SU-DHL-6 (cell line): ENCODE data around the gene LDHAL6A.

Experiments
- H2AFZ ChIP-seq: fragments of 200-600 bp; sonication (generic); 2 replicates; pipeline ENCODE4 v1.6.1; 2014; ENCODE audit warnings: low read depth, mild to moderate bottlenecking, moderate library complexity, mixed read lengths, antibody characterized with exemption, low read length; ENCODE audit not compliant: severe bottlenecking
- H3F3A ChIP-seq: fragments of 200-600 bp; shearing (Covaris generic); 2 replicates; pipeline ENCODE4 v1.6.0; 2016; ENCODE audit warnings: antibody characterized with exemption, mild to moderate bottlenecking; ENCODE audit not compliant: insufficient read depth
- H3K27ac ChIP-seq: fragments of 200-600 bp; sonication (generic); 2 replicates; pipeline ENCODE4 v1.5.1; 2016; ENCODE audit warnings: low read depth, mild to moderate bottlenecking, low read length, moderate library complexity, mixed read lengths
- H3K27me3 ChIP-seq: fragments of 200-600 bp; sonication (generic), shearing (Covaris generic); 2 replicates; pipeline ENCODE4 v1.6.0; 2014; ENCODE audit warnings: mild to moderate bottlenecking, low read length
- H3K36me3 ChIP-seq: fragments of 200-600 bp; sonication (generic); 2 replicates; pipeline ENCODE4 v1.6.1; 2014; ENCODE audit warnings: mild to moderate bottlenecking, low read length, mixed read lengths
- H3K4me2 ChIP-seq: fragments of 300-600, 200-600 bp; shearing (Covaris generic), sonication (generic); 2 replicates; pipeline ENCODE4 v1.6.0; 2014; ENCODE audit warnings: low read length, low read depth, mild to moderate bottlenecking; ENCODE audit not compliant: poor library complexity, severe bottlenecking
- H3K4me3 ChIP-seq: fragments of 200-600 bp; sonication (generic); 2 replicates; pipeline ENCODE4 v1.5.1; 2014; ENCODE audit warnings: antibody characterized with exemption, low read length, mild to moderate bottlenecking, mixed read lengths; ENCODE audit not compliant: insufficient read depth, poor library complexity, severe bottlenecking
- H3K79me2 ChIP-seq: fragments of 200-600 bp; sonication (generic); 2 replicates; pipeline ENCODE4 v1.6.1; 2014; ENCODE audit warnings: mild to moderate bottlenecking, low read length, moderate library complexity; ENCODE audit not compliant: insufficient read depth
- H3K9ac ChIP-seq: fragments of 200-600 bp; sonication (generic); 2 replicates; pipeline ENCODE4 v1.7.0; 2014; ENCODE audit warnings: mild to moderate bottlenecking, low read length
- H3K9me2 ChIP-seq: fragments of 200-600 bp; sonication (generic); replicated peaks from 2 replicates; pipeline ENCODE4 v1.6.1; 2014; ENCODE audit warnings: low read length; ENCODE audit not compliant: insufficient read depth
- H3K9me3 ChIP-seq: fragments of 200-600 bp; sonication (generic); 2 replicates; pipeline ENCODE4 v1.6.1; 2014; ENCODE audit warnings: low read length, mixed read lengths; ENCODE audit not compliant: insufficient read depth
- H4K20me1 ChIP-seq: fragments of 200-600 bp; sonication (generic); 2 replicates; pipeline ENCODE4 v1.6.1; 2014; ENCODE audit warnings: low read depth, mild to moderate bottlenecking, antibody characterized with exemption, low read length, moderate library complexity, mixed read lengths
- CTCF ChIP-seq: fragments of 200-600 bp; sonication (generic); IDR thresholded peaks from one replicate; pipeline ENCODE4 v1.5.1; 2017; ENCODE audit warnings: antibody characterized with exemption, mild to moderate bottlenecking, low read length, moderate library complexity; ENCODE audit not compliant: insufficient read depth, poor library complexity, severe bottlenecking
- EZH2phosphoT487 ChIP-seq: fragments of 200-600 bp; sonication (generic), shearing (Covaris generic); conservative IDR thresholded peaks from 2 replicates; pipeline ENCODE4 v1.6.1; 2018; ENCODE audit warnings: mild to moderate bottlenecking, antibody characterized with exemption, low read length, moderate library complexity, mixed read lengths

The LDHAL6A gene

GRCh38 chr11:18468059-18468458 is 12.4 kb downstream of the LDHAL6A start:
- H3K4me3 ChIP-seq = no peak overlapping the region
- H4K20me1 ChIP-seq = no peaks in the 10 kb centered on the region
- H3K27ac ChIP-seq = no peak overlapping the region
- no peaks in the 10 kb centered on the region for H3K27me3 ChIP-seq
- H3K36me3 ChIP-seq = no peaks in the 10 kb centered on the region; the same call in 1 of the 2 replicates
- H3K4me2 ChIP-seq = no peak overlapping the region
- no peaks in the 10 kb centered on the region for H3F3A ChIP-seq
- no peak overlapping the region for H3K9ac ChIP-seq
- TF ChIP-seq CTCF (no peak), EZH2phosphoT487 (no peak)
- no peaks in the 10 kb centered on the region for H3K9me3 ChIP-seq
- no peak overlapping the region for H2AFZ ChIP-seq
- H3K79me2 ChIP-seq = no peaks in the 10 kb centered on the region
- H3K9me2 ChIP-seq = no peaks in the 10 kb centered on the region

DNA sequence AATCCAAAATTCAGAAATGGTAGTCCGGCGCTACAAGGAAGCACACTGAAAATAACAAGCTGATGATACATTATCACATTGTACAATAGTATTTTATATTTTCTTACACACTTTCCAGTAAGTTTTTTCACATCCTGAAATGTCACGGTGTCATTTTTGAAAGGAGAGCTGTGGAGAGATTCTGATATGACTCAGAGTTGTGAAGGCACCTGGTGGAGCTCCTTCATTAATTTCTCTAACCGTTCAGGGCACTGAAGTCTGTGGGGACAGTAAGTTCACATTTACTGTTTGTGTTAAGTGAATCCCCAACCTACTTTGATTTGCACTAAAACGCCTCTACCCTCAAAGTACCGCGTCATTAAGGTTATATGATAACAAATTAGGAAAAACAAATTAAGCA is 13.3 kb downstream of the LDHAL6A start:
- Histone ChIP-seq H3K36me3 (no peaks in the 10 kb centered on the region; the same call in 1 of the 2 replicates), H3K4me3 (no peak overlapping the region), H3K9ac (no peak overlapping the region), H3K27ac (no peak overlapping the region), H3F3A (no peaks in the 10 kb centered on the region), H3K79me2 (no peaks in the 10 kb centered on the region), H2AFZ (no peak overlapping the region), H3K4me2 (no peak overlapping the region), H3K9me2 (no peaks in the 10 kb centered on the region), H3K9me3 (no peaks in the 10 kb centered on the region), H3K27me3 (no peaks in the 10 kb centered on the region), H4K20me1 (no peaks in the 10 kb centered on the region)
- no peak for TF ChIP-seq CTCF
- TF ChIP-seq EZH2phosphoT487 = no peak

- no peaks in the 10 kb centered on the region for H3K9me2 ChIP-seq
- TF ChIP-seq CTCF (no peak), EZH2phosphoT487 (no peak)
- no peaks in the 10 kb centered on the region for H3K79me2 ChIP-seq
- no peak overlapping the region for H3K9ac ChIP-seq
- no peak overlapping the region for H3K4me3 ChIP-seq
- no peaks in the 10 kb centered on the region for H3K27me3 ChIP-seq
- no peaks in the 10 kb centered on the region for H3K9me3 ChIP-seq
- H2AFZ ChIP-seq = no peak overlapping the region
- no peak overlapping the region for H3K27ac ChIP-seq
- H3F3A ChIP-seq = no peaks in the 10 kb centered on the region
- no peaks in the 10 kb centered on the region for H4K20me1 ChIP-seq
- H3K4me2 ChIP-seq = no peak overlapping the region
- H3K36me3 ChIP-seq = no peaks in the 10 kb centered on the region; the same call in 1 of the 2 replicates
These were observed 16.3 kb downstream of the LDHAL6A start for GRCh38 chr11:18471995-18472394.
